GM21367 (cell line): ENCODE data around the gene LRP1-AS.
"Not testable (repeated sequence)": the region's sequence is repeated elsewhere in the genome, so short reads cannot be mapped to it uniquely, and the experiment has no call there.

Experiments used
- ATAC-seq: cut with Tn5 transposase; IDR thresholded peaks from one replicate; pipeline ENCODE4 v1.9.1; 2021; ENCODE audit not compliant: unreplicated experiment

LRP1-AS gene

DNA sequence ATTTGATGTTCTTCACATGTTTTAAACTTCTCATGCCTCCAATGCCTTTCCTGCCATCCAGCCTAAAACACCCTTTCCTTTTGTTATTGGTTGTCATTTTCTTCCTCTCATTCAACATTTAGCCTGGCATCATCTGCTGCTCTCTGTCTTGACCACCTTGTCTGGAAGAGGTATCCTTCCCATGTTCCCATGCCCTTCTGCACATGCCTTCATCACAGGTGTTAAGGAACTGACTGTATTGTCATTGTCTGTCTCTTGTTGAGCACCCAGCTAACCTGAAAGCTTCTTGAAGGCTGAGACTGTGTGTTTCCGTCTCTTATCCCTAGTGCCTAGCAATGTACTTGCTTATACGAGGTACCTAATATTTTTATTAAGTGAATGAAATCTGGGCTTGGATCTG, 23.6 kb downstream of the LRP1-AS start:
- no peak for ATAC-seq

GRCh38 chr12:57120718-57121117, 26.7 kb downstream of the LRP1-AS start:
- not testable (repeated sequence) for ATAC-seq

DNA sequence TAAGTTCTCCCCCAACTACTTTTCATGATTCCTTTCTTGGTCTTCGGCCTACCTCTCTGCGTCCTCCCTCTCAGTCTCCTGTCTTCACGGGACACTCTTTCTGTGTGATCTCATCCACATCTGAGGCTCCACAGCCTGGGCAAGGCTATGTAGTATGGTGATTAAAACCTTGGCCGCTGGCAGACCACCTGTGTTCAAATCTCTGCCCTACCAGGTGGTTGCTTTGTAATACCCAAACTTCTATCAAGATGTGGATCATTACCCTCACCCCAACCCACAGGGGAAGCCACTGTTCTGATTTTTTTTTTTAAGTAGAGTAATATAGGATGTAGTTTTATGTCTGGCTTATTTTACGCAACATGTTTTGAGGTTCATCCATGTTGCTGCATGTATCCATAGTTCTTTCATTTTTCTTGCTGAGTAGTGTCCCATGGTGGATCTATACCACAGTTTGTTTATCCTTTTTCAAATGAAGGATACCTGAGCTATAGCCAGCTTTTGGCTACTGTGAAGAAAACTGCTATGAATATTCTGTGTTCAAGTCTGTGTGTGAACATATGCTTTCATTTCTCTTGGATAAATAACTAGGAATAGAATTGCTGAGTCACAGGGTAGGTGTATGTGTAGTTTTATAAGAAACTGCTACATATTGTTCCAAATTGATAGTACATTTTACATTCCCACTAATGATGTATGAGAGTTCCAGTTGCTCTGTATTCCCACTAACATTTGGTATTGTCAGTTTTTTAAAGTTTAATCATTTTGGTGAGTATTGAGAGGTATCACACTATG, 27.9 kb downstream of the LRP1-AS start:
- ATAC-seq, result no peak

GRCh38 chr12:57118711-57119271, 28.6 kb downstream of the LRP1-AS start:
- ATAC-seq, result no peak

- no peak for ATAC-seq
Measured at GRCh38 chr12:57116580-57117281, 30.7 kb downstream of the LRP1-AS start.

DNA sequence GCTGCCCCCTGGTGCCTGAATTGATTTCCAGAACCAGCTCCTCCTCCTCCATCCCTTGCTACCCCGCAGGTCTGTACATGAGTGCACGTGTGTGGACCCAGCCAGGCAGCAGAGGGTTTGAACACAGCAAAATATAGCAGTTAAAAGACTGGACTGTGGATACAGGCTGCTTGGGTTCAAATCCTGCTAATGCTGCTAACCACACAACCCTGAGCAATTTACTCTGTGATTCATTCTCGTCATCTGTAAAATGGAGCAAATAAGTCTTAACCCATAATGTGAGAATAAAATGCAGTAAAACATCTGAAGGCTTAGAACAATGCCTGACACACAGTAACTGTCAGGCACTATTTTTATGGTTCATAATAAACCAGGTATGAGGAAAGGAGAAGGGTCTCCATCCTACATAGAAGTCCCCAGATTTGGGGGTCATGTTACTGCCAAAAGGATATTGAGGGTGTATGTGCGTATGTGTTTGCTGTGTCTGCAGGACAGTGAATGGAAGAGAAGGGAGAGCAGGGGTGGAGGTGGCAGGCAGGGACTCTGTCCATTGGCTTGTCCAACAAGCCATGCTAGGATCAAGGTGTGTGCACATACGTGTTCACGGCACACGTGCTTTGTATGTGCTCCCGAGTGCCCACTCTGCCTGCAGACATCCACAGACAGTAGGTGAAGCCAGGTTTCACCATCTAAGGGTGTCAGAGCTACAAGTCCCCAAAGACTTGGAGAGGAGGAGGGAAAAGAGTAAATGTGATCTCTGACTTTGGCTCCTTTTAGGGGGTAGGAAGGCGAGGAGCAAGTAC, 34.7 kb downstream of the LRP1-AS start:
- ATAC-seq, result peak; percentile 48

DNA sequence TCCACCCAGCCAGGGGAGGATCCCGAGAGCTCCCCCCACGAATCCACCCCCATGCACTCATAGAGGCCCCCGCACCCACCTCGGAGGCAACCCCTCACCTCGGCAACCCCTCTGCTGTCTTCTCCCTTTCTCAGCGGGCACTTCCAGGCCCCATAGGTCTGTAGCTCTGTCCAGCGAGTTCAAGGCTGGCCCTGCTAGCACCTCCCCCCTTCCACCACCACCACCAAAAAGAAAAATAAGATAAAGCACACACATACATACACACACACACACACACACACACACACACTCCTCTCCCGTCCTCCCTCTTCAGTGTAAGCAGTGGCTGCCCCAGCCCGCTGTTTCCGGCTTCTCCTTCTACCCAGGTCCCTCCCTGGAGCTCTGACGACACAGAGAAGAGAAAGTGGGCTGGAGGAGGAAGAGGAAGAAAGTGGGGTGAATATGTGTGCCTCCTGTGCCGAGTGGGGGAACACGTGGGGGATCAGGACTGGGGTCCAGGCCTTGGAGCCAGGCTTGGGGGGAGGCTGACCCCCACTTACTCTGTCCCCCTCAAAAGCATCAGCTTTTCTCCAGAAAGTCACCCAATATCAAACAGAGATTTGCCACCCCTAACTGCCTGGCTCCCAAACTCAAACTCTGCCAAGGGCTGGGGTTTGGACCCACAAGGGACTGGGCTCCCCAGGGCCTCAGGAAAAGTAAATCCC, 36.2 kb downstream of the LRP1-AS start, which contains the start of gene STAT6:
Gene STAT6, minus strand, starts transcription at position 332 of the 704 bp plus-strand sequence. CDS start 3,084 bp downstream, outside the sequence.
- peak; percentile 44 for ATAC-seq

- ATAC-seq, result no peak
Measured at GRCh38 chr12:57110104-57111030, 37.1 kb downstream of the LRP1-AS start.

DNA sequence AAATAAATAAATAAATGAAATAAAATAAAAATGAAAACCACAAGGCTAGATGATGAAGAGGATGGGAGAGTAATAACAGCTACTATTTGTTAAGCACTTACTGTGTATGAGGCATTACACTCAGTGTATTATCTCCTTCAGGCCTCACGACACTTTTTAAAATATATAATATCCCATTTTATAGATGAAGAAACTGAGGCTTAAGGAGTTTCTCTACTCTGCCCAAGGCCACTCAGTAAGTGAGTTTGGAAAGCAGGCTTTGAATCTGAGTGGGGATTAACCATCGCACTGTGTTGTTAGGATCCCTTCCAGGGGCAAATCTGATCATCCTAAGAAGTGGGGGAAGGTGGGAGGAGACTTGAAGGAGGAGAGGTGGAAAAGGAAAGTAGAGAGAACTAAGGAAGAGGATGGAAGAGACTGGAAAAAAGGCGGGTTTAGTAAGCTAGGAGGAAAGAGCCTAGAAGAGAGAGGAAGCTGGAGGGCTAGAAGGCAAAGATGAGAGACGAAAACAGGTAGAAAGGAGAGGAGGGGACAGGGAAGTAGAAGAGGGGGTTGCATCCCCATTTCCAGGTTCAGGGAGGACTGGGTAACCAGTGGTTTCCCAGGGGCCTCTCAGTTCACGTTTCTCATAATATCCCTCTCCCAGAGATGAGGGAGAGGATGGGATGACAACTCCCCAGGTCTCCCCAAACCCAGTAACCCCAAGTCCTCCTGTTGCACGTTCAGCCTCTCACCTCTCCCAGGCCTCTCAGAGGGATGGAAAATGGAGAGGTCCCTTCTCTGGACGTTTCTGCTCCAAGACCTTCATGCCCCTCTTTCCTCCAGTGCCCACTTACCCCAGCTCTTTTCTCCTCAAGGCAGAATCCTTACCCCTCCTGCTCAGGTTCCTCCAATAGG, 38.0 kb downstream of the LRP1-AS start:
- ATAC-seq, result no peak

DNA sequence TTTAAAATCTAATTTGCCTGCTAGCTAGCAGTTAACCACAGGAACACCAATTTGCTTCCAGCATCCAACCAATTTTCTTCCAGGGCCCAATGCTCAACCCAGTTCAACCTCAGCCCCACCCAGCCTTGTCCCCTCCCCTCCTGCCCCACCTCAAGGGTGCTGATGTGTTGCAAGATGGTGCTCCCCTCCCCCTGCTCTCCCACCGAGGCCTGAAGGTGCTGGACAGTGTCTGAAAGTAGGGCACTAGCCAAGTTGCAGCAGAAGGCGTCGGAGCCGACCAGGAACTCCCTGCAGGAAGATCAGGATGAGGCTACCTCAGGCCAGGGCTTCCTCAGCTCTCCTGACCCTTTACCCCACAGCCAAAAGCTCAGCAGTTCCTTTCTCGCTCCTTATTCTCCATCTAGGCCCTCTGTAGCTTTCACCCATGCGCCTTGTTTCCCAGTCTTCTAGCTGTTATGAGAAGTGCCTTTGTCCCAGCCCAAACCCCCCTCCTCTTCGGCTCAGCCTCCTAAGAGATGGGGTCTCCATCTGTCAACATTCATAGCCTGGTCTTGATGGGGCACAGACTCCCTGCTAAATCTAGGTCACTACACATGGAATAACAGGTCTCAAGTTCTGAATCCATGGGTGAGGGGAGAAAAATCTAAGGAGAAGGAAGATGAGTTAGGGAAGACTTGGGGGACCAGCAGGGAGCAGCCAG, 39.8 kb downstream of the LRP1-AS start:
- ATAC-seq, result no peak

DNA sequence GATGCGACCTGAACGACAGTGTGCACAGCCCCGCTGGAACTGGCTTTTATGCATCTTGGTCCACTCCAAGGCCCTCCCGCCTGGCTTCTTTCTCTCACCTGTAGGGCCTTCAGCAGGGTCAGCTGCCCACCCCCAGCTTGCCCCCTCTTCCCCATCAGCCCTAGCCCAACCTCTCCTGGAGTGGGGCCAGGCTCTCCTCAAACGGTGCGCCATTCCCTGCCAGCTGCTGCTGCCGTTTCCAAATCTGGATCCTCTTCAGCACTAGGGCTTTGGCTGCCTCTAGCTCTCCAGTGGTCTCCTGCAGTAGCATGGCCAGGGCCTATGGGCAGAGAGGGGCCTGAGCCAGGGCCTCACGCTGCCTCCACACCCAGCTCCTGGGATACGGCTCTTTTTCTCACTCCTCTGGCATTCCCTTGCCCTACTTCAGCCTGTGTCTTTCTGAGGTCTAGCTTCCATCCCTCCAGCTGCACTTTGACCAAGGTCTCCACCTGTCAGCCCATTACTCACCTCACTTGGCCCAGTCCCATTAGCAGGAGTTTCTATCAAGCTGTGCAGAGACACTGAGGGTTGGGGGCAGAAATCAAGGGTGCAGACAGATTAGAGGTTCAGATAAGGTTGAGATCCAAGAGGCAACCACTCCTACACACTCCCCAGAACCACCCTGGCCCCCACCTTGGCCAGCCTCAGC, 41.3 kb downstream of the LRP1-AS start:
- no peak for ATAC-seq

DNA sequence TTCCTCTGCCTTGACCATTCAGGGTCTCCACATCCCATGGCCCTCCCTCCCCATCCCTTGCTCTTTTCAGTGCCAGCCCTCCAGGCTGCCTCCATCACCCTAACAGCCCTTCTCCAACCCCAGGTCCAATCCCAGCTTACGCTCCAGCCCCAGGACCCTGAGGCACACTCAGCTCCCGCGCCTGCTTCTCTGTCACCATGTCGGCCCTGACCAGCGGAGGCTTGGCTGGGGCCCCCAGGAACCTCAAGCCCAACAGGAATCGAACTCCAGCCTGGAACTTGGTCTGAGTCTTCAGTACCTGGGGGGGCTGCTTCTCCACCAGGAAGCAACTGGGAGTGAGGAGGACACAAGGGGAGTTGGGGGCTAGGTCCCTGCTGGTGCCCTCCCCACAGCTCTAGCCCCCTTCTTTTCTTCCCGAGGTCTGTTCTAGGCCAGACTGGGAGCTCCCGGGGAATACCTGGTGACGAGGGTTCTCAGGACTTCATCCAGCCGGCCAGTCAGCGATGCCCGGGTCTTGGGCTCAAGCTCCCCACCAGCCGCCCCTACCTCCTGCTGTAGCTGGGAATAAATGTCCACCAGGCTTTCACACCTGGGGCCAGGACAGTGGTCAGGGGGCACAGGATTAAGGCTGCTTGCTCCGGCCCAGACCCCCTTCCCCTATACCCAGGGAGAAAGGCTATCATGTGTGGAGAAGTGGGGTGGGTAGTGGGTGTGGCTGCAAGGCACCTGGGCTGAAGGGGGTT, 42.2 kb downstream of the LRP1-AS start:
- ATAC-seq, result no peak

GRCh38 chr12:57104292-57104910, 43.0 kb downstream of the LRP1-AS start:
- ATAC-seq, result no peak

- no peak for ATAC-seq
Measured at GRCh38 chr12:57103856-57104255, 43.6 kb downstream of the LRP1-AS start.

DNA sequence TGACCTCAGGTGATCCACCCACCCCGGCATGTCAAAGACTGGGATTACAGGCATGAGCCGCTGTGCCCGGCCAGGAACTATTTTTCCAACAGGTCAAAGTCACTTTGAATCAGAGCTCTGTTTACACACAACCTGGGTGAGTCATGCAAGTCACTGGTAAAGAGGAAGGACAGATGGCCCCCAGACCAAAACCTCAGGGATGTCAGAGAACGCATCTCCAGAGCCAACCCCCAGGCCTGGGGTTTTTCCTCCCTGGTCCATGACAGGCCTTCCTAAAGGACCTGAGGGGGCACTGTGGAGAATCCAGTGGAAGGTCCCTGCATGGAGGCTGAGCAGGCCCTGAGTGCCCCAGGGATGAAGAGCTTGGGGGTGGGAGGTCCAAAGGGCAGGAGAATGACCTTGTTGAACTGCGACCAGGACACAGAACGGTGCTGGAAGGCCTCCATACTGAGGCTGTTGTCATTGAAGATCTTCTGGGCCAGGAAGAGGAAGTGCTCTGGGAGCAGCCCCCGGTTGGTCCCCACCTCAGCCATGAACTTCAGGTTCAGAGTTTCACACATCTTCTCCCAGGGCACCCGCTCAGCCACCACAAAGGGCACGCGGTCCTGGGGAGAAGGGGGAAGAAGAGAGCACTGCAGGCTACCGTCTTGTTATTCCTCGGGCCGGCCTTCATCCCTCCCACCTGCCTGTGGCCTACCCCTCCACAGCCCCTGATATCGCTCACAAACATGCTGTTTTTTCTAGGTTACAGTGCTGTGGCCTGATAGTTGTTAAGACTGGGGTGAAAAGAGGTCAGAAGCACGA, 45.3 kb downstream of the LRP1-AS start:
- ATAC-seq, result no peak
